ENCODE results near the gene KIF19.

DNA sequence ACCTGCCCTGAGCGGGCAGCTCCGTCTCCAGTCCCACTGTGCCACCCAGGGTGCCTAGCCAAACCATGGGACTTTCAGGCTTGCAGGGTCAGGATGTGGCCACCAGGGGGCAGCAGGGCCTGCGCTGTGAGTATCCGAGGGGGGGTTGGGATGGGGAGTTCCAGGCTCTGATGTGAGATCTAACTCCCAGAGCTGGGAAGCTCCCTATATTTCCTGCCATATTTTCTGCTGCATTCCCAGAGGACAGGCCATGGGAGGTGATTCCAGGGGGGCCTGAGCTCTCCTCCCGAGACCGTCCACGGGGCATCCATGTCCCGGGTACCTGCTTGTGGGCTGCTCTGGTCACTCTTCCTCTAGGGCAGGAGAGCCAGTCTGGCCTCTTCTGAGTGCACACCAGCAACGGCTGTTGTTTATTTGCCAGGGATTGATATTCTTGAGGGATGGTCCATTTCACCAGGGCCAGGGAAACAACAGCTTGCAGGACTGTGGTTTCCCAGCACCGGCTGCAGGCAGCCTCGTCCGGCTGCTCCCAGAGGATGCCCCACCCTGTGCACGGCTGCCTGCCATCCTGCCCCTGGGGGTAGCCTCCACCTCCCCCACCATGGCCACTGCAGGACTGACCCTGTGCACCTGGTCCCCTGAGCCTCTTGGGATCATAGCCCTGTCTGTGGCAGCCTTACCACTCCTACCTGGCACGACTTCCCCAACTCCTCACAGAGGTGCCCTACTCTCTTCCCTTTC lies 42.5 kb downstream of the KIF19 start:
- TF ChIP-seq CTCF (IDR thresholded peaks at IDR 0.05) (peak in 3 of 4 experiments; percentile 87 to 98 (median 90)), POLR2A (IDR thresholded peaks at IDR 0.05) (no peak), POLR2AphosphoS5 (IDR thresholded peaks at IDR 0.05) (no peak), EP300 (IDR thresholded peaks at IDR 0.05) (no peak)
